Glutamatergic neuron (in vitro differentiated cells): ENCODE measurements around the gene PRDM16. TPM values are rescaled to one million over a fixed set of nuclear protein-coding genes. Genes with fewer than 3 reads are reported as not detected.

Experiments used
- DNase-seq: peaks from one replicate; pipeline ENCODE4 v3.0.0; 2022
- H3K27ac Mint-ChIP-seq: one replicate; pipeline ENCODE4 v1.8.0; 2020; ENCODE audit warnings: mild to moderate bottlenecking, mixed read lengths, inconsistent platforms; ENCODE audit not compliant: unreplicated experiment
- H3K27me3 Mint-ChIP-seq: one replicate; pipeline ENCODE4 v1.8.0; 2020; ENCODE audit warnings: mild to moderate bottlenecking, moderate library complexity, mixed read lengths, inconsistent platforms; ENCODE audit not compliant: unreplicated experiment
- H3K36me3 Mint-ChIP-seq: one replicate; pipeline ENCODE4 v1.8.0; 2020; ENCODE audit warnings: mild to moderate bottlenecking, mixed read lengths, inconsistent platforms; ENCODE audit not compliant: unreplicated experiment
- H3K4me1 Mint-ChIP-seq: one replicate; pipeline ENCODE4 v1.8.0; 2020; ENCODE audit warnings: mild to moderate bottlenecking, low read depth, mixed read lengths, inconsistent platforms; ENCODE audit not compliant: unreplicated experiment
- H3K4me3 Mint-ChIP-seq: one replicate; pipeline ENCODE4 v1.8.0; 2020; ENCODE audit warnings: mild to moderate bottlenecking, mixed read lengths, inconsistent platforms; ENCODE audit not compliant: unreplicated experiment
- H3K9me3 Mint-ChIP-seq: one replicate; pipeline ENCODE4 v1.8.0; 2020; ENCODE audit warnings: mild to moderate bottlenecking, moderate library complexity, mixed read lengths, inconsistent platforms; ENCODE audit not compliant: unreplicated experiment
- CTCF ChIP-seq: fragments of 200-600 bp; sonication (generic); IDR thresholded peaks from one replicate; pipeline ENCODE4 v1.5.0; 2021; ENCODE audit not compliant: partially characterized antibody, unreplicated experiment
- microRNA-seq: library from miRNA; unstranded; fragments of <30 nt; microRNA quantifications from one replicate; pipeline ENCODE4, GENCODE V29; 2020; ENCODE audit not compliant: unreplicated experiment
- total RNA-seq: library from RNA; stranded (reverse); fragmentation: NEBNext Ultra II Directional; extraction: Animal tissue kit (Norgen Biotek cat#: 25700); gene quantifications from one replicate; pipeline ENCODE4 v1.2.1, GENCODE V29; 2021; ENCODE audit not compliant: unreplicated experiment

The PRDM16 gene
- total RNA-seq, 1 donor from 2014 or later = 0.07 TPM

- Mint-ChIP-seq H3K4me1 (no peaks in the 10 kb centered on the region), H3K36me3 (peaks cover 6% of the 10 kb centered on the region), H3K4me3 (no peak overlapping the region), H3K9me3 (peaks cover 4% of the 10 kb centered on the region), H3K27ac (no peak overlapping the region), H3K27me3 (peaks cover 3% of the 10 kb centered on the region)
- DNase-seq = no peak
- no peak for TF ChIP-seq CTCF
These were observed 414.4 kb downstream of the PRDM16 start for GRCh38 chr1:3483380-3483779.

DNA sequence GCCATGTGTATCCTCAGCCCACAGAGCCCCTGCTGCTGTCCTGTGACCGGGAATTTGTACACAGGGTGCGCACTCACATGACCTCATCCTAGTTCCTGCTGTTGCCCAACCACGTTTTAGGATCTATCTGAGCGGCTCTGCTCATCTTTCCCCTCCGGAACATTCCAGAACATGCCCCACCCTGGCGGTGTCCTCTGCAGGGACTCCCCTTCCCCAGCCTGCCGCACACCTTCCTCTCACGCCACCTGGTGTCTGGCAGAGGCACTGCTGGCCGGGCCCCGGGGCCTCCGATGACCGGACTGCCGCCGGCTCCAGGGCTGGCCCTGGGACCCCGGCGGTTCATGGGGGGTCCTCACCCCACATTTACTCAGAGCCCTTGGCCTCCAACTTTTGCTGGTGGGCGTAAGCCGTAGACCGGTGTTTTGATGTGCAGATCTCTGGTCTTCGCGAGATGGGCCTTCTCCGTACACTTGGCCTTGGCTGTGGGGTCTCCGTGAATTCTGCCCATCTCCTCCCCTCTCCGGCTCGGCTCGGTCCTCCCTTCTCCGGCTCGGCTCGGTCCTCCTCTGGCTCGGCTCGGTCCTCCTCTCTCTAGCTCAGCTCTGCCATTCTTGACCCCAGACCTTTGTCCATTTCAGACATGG is 414.9 kb downstream of the PRDM16 start:
- Mint-ChIP-seq H3K4me3 (no peak overlapping the region), H3K9me3 (peaks cover 7% of the 10 kb centered on the region), H3K4me1 (no peaks in the 10 kb centered on the region), H3K27ac (no peak overlapping the region), H3K27me3 (peaks cover 3% of the 10 kb centered on the region), H3K36me3 (peaks cover 11% of the 10 kb centered on the region)
- peak; percentile 69 for TF ChIP-seq CTCF
- peak; percentile 55 for DNase-seq

DNA sequence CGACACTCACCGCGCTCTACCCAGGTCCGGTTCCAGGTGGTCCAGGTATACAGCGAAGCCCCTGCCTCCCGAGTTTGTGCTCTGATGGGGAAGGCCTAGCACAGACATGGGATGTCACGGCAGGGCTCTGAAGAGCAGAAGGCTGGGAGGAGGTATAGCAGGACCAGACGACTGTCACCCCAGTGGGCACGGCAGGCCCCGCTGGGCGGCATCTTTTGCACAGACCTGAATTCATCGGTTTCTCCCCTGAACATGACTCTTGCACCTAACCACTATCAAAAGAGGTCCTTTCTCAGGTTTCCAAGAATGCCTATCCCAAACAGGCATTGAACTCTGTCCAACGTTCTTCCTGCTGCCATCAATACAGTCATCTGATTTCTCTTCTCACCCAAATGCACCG is 416.0 kb downstream of the PRDM16 start:
- DNase-seq = no peak
- H3K27me3 Mint-ChIP-seq = peaks cover 3% of the 10 kb centered on the region
- no peaks in the 10 kb centered on the region for H3K4me1 Mint-ChIP-seq
- peaks cover 13% of the 10 kb centered on the region for H3K36me3 Mint-ChIP-seq
- TF ChIP-seq CTCF = no peak
- H3K4me3 Mint-ChIP-seq = no peak overlapping the region
- peaks cover 10% of the 10 kb centered on the region for H3K9me3 Mint-ChIP-seq
- H3K27ac Mint-ChIP-seq = no peak overlapping the region

Small RNA genes lying within 50 kb of the gene (microRNA-seq; reads per million reads assigned to microRNA genes)
- not detected for gene MIR4251

Other genes starting within 250 kb of the PRDM16 start
- not detected for gene ACTRT2, start 47.7 kb upstream of the PRDM16 start, total RNA-seq